ENCODE measurements around the gene UBN2.

Gene UBN2

GRCh38 chr7:139246905-139247304 lies 15.9 kb downstream of the UBN2 start:
- no peak overlapping the region for H3K4me3 ChIP-seq (ENCODE audit: insufficient read depth, low read length, poor library complexity, severe bottlenecking)
- no peaks in the 10 kb centered on the region for H3F3A ChIP-seq (ENCODE audit: insufficient read depth)
- H3K27me3 ChIP-seq (ENCODE audit: low read length): no peaks in the 10 kb centered on the region
- no peaks in the 10 kb centered on the region for H3K9me2 ChIP-seq (replicated peaks; ENCODE audit: insufficient read depth, low read length)
- H3K79me2 ChIP-seq (ENCODE audit: insufficient read depth, low read length): no peaks in the 10 kb centered on the region
- no peak overlapping the region for H2AFZ ChIP-seq (ENCODE audit: low read depth, low read length, severe bottlenecking)
- H4K20me1 ChIP-seq (ENCODE audit: low read depth, low read length): no peaks in the 10 kb centered on the region
- TF ChIP-seq EZH2phosphoT487 (conservative IDR thresholded peaks at IDR 0.05; ENCODE audit: low read length) (no peak), CTCF (IDR thresholded peaks at IDR 0.05; ENCODE audit: insufficient read depth, low read length, poor library complexity, severe bottlenecking) (no peak)
- no peaks in the 10 kb centered on the region for H3K36me3 ChIP-seq (ENCODE audit: low read length)
- H3K9me3 ChIP-seq (ENCODE audit: insufficient read depth, low read length): no peaks in the 10 kb centered on the region
- H3K4me2 ChIP-seq (ENCODE audit: low read depth, low read length, poor library complexity, severe bottlenecking): no peak overlapping the region
- no peak overlapping the region for H3K9ac ChIP-seq (ENCODE audit: low read length)
- H3K27ac ChIP-seq (ENCODE audit: low read depth, low read length): no peak overlapping the region

- Histone ChIP-seq H3K4me3 (ENCODE audit: insufficient read depth, low read length, poor library complexity, severe bottlenecking) (no peak overlapping the region), H3K4me2 (ENCODE audit: low read depth, low read length, poor library complexity, severe bottlenecking) (no peak overlapping the region), H3K27ac (ENCODE audit: low read depth, low read length) (no peak overlapping the region), H3K9me3 (ENCODE audit: insufficient read depth, low read length) (no peaks in the 10 kb centered on the region), H3K79me2 (ENCODE audit: insufficient read depth, low read length) (no peaks in the 10 kb centered on the region), H3K27me3 (ENCODE audit: low read length) (no peaks in the 10 kb centered on the region), H3K36me3 (ENCODE audit: low read length) (no peaks in the 10 kb centered on the region; the same call in 1 of the 2 replicates), H4K20me1 (ENCODE audit: low read depth, low read length) (no peaks in the 10 kb centered on the region), H3K9me2 (replicated peaks; ENCODE audit: insufficient read depth, low read length) (no peaks in the 10 kb centered on the region), H2AFZ (ENCODE audit: low read depth, low read length, severe bottlenecking) (no peak overlapping the region), H3K9ac (ENCODE audit: low read length) (no peak overlapping the region), H3F3A (ENCODE audit: insufficient read depth) (no peaks in the 10 kb centered on the region)
- TF ChIP-seq EZH2phosphoT487 (conservative IDR thresholded peaks at IDR 0.05; ENCODE audit: low read length) (no peak), CTCF (IDR thresholded peaks at IDR 0.05; ENCODE audit: insufficient read depth, low read length, poor library complexity, severe bottlenecking) (no peak)
Observed at GRCh38 chr7:139249179-139249810, 18.3 kb downstream of the UBN2 start.

- TF ChIP-seq CTCF (IDR thresholded peaks at IDR 0.05; ENCODE audit: insufficient read depth, low read length, poor library complexity, severe bottlenecking) (no peak), EZH2phosphoT487 (conservative IDR thresholded peaks at IDR 0.05; ENCODE audit: low read length) (no peak)
- Histone ChIP-seq H3K27me3 (ENCODE audit: low read length) (no peaks in the 10 kb centered on the region), H3K27ac (ENCODE audit: low read depth, low read length) (no peak overlapping the region)
Observed at GRCh38 chr7:139252451-139252850, 21.4 kb downstream of the UBN2 start.

More at GRCh38 chr7:139252451-139252850, 21.4 kb downstream of the UBN2 start:
- H3K36me3 ChIP-seq (ENCODE audit: low read length): no peaks in the 10 kb centered on the region; the same call in 1 of the 2 replicates
- no peaks in the 10 kb centered on the region for H3K9me3 ChIP-seq (ENCODE audit: insufficient read depth, low read length)
- no peak overlapping the region for H3K4me3 ChIP-seq (ENCODE audit: insufficient read depth, low read length, poor library complexity, severe bottlenecking)
- no peaks in the 10 kb centered on the region for H3K9me2 ChIP-seq (replicated peaks; ENCODE audit: insufficient read depth, low read length)
- no peaks in the 10 kb centered on the region for H3F3A ChIP-seq (ENCODE audit: insufficient read depth)
- no peak overlapping the region for H3K4me2 ChIP-seq (ENCODE audit: low read depth, low read length, poor library complexity, severe bottlenecking)
- H3K9ac ChIP-seq (ENCODE audit: low read length): no peak overlapping the region
- H2AFZ ChIP-seq (ENCODE audit: low read depth, low read length, severe bottlenecking): no peak overlapping the region
- H4K20me1 ChIP-seq (ENCODE audit: low read depth, low read length): no peaks in the 10 kb centered on the region
- H3K79me2 ChIP-seq (ENCODE audit: insufficient read depth, low read length): no peaks in the 10 kb centered on the region

Measured in SU-DHL-6 (cell line).